Mesothelial cell of epicardium (in vitro differentiated cells): Measurements from ENCODE around the gene ZMIZ2. TPM values are rescaled to one million over a fixed set of nuclear protein-coding genes. Genes with fewer than 3 reads are reported as not detected.

Experiments
- DNase-seq, 2 experiments: peaks; one replicate each; pipeline ENCODE4 v3.0.0; 2021; ENCODE audit warnings: low spot score in 2 of 2; ENCODE audit not compliant: unreplicated experiment in 2 of 2
- H3K27ac Mint-ChIP-seq: 2 replicates; pipeline ENCODE4 v1.8.0; 2021; ENCODE audit warnings: mixed read lengths
- H3K27me3 Mint-ChIP-seq: 2 replicates; pipeline ENCODE4 v1.8.0; 2021; ENCODE audit warnings: low read depth, mixed read lengths
- H3K36me3 Mint-ChIP-seq: 2 replicates; pipeline ENCODE4 v1.8.0; 2021; ENCODE audit warnings: mixed read lengths
- H3K4me1 Mint-ChIP-seq: 2 replicates; pipeline ENCODE4 v1.8.0; 2021; ENCODE audit warnings: mixed read lengths
- H3K4me3 Mint-ChIP-seq: 2 replicates; pipeline ENCODE4 v1.8.0; 2021; ENCODE audit warnings: mild to moderate bottlenecking, moderate library complexity, mixed read lengths
- H3K9me3 Mint-ChIP-seq: 2 replicates; pipeline ENCODE4 v1.8.0; 2021; ENCODE audit warnings: mixed read lengths
- total RNA-seq: library from RNA; stranded (reverse); gene quantifications from 3 replicates; pipeline ENCODE4 v1.2.1, GENCODE V29; 2021
- TF ChIP-seq, protein P1 (sequence below): fragments of 200-600 bp; sonication (generic); IDR thresholded peaks from one replicate; pipeline ENCODE4 v1.5.0; 2021; ENCODE audit warnings: antibody characterized with exemption; ENCODE audit not compliant: unreplicated experiment

ZMIZ2 gene
- total RNA-seq, 1 donor from 2014 or later, result 164 TPM

DNA sequence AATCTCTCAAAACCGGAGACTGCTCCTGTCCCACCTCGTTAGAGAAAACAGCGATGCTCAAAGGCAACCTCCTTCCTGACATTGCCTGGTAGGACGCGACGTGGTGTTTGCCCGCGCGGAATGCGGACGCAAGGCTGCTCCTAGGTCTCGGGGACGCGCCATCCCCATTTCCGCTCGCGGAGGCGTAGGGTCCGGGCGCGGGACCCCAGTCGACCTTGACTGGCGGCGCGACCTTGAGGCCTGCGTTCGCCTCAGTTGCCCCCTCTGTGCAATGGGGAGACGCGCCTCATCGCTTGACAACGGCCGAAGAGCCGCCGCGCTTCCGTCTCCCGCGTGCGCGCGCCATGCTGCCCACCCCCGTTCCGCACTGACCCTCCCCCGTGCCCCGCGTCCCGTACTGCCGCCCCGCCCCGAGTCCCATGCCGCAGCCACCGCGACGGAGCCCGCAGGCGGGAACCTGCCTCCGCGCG, 47.4 kb downstream of the ZMIZ2 start:
- Mint-ChIP-seq H3K4me3 (peak overlapping the region; percentile 89), H3K36me3 (peaks cover 11% of the 10 kb centered on the region), H3K4me1 (peaks cover 29% of the 10 kb centered on the region), H3K27ac (peak overlapping the region; percentile 93), H3K9me3 (no peaks in the 10 kb centered on the region), H3K27me3 (no peaks in the 10 kb centered on the region)
- TF ChIP-seq, protein P1, sequence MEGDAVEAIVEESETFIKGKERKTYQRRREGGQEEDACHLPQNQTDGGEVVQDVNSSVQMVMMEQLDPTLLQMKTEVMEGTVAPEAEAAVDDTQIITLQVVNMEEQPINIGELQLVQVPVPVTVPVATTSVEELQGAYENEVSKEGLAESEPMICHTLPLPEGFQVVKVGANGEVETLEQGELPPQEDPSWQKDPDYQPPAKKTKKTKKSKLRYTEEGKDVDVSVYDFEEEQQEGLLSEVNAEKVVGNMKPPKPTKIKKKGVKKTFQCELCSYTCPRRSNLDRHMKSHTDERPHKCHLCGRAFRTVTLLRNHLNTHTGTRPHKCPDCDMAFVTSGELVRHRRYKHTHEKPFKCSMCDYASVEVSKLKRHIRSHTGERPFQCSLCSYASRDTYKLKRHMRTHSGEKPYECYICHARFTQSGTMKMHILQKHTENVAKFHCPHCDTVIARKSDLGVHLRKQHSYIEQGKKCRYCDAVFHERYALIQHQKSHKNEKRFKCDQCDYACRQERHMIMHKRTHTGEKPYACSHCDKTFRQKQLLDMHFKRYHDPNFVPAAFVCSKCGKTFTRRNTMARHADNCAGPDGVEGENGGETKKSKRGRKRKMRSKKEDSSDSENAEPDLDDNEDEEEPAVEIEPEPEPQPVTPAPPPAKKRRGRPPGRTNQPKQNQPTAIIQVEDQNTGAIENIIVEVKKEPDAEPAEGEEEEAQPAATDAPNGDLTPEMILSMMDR, result no peak
- peak in 1 of 2 experiments; percentile 26 for DNase-seq

DNA sequence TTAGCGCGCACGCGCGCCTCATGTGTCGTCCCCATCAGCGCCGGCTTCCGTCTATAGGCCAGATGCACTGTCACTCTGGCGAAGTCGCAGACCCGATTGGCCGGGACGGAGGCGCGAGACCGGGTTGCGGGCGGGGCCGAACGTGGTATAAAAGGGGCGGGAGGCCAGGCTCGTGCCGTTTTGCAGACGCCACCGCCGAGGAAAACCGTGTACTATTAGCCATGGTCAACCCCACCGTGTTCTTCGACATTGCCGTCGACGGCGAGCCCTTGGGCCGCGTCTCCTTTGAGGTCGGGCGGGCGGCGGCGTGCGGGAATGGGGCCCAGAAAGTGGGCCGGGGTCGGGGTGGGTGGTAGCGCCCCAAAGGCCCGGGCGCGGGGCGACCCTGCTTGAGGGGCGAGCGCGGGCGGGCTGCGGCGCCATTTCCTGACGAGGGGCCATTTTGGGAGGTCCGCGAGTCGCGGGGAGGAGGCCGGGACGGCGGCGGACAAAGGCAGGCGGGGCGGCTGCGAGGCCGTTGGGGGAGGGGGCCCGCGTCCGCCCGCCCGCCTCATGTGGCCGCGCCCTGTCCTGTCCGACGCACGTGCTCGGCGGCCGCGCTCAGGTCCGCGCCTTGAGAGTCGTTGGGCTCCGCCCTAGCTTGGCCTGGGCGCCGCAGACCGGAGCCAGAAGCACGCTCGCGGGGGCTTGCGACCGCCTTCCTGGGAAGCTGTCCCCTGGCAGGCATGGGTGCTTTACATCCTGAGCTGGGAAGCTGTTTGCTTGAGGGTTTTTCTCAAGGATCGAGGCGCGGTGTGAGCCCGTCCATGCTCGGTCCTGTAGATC, 48.1 kb downstream of the ZMIZ2 start, which contains the start of gene PPIA:
PPIA (plus strand) TSS at position 178 of the 825 bp plus-strand sequence; CDS start at position 222, 44 bp downstream.
- DNase-seq, result peak; percentile 97 to 98
- H3K36me3 Mint-ChIP-seq, result peaks cover 17% of the 10 kb centered on the region
- H3K4me1 Mint-ChIP-seq, result peaks cover 27% of the 10 kb centered on the region
- H3K9me3 Mint-ChIP-seq, result no peaks in the 10 kb centered on the region
- TF ChIP-seq, protein P1, result no peak
- peak within 1 kb of the TSS; percentile 89 for H3K4me3 Mint-ChIP-seq
- H3K27me3 Mint-ChIP-seq, result no peaks in the 10 kb centered on the region
- peak within 1 kb of the TSS; percentile 93 for H3K27ac Mint-ChIP-seq

DNA sequence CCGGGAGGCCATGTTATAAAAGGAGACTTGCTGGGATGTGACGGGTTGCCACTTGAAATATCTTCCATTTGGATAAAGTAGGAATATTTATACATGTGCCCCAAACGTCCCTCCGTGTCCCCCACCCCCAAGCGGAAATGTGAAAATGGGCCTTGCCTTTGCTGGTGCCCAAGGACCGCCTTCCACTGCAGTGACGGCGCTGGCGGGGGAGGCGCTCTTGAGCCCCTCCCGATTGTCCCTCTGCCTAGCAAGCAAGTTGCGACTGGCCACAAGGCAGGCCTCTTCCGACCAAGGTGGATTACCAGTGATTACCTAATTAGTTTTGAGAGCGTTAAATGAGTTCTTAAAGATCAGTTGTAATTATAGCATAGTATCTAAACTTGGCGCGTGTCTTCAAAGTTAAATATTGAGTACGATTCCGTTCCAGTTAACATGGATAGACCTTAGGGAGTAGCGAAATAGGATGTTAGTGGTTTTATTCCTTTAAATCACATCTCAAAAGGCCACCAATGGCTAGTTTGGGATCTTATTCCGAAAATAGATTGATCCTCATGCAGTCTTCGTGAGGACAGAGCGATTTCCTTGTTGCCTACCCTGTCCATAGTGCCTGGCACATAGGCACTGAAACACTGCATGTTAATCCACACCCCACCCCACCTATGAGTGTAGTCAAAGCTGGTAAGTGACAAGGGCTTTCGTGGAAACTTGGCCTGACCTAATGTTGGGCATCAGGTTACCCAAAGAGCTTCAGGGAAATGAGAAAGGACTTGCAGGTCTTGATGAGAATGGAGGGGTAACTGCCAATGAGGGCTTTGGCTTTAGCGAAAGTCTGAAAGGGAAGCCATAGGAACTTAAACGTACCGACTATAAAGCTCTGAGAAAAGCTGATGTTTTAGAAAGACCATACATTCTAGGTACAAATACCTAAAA, 48.9 kb downstream of the ZMIZ2 start:
- Mint-ChIP-seq H3K27me3 (no peaks in the 10 kb centered on the region), H3K4me3 (peak overlapping the region; percentile 89), H3K4me1 (peaks cover 24% of the 10 kb centered on the region), H3K27ac (peak overlapping the region; percentile 93), H3K36me3 (peaks cover 22% of the 10 kb centered on the region), H3K9me3 (no peaks in the 10 kb centered on the region)
- peak; percentile 50 to 78 for DNase-seq
- TF ChIP-seq, protein P1, result no peak

DNA sequence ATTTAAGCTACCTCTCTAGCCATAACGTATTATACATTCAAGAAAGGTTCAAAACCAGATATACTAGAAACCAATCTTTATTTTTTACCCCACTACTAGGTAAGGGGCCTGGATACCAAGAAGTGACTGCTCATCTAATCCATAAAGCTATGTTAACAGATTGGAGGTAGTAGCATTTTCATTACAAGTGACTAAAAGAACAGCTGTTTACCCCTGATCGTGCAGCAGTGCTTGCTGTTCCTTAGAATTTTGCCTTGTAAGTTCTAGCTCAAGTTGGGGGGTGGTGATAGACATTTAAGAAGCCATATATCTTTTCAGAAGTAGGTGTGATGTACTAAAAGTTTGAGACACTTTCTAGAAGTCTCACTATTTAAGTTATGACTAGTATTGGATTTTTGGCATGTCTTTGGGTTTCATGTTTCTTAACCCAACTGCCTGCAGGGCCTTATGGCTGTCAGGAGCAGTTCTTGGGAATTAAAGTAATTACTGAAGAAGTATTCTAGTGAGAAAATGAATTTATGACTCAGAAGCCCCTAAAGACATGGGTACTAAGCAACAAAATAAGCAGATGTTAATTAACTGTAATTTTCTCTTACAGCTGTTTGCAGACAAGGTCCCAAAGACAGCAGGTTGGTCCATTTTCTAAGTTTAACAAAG, 50.1 kb downstream of the ZMIZ2 start:
- no peaks in the 10 kb centered on the region for H3K27me3 Mint-ChIP-seq
- no peak for DNase-seq
- no peaks in the 10 kb centered on the region for H3K9me3 Mint-ChIP-seq
- peak overlapping the region; percentile 89 for H3K4me3 Mint-ChIP-seq
- peaks cover 24% of the 10 kb centered on the region for H3K4me1 Mint-ChIP-seq
- peak overlapping the region; percentile 62 for H3K27ac Mint-ChIP-seq
- TF ChIP-seq, protein P1, result no peak
- peaks cover 27% of the 10 kb centered on the region for H3K36me3 Mint-ChIP-seq

DNA sequence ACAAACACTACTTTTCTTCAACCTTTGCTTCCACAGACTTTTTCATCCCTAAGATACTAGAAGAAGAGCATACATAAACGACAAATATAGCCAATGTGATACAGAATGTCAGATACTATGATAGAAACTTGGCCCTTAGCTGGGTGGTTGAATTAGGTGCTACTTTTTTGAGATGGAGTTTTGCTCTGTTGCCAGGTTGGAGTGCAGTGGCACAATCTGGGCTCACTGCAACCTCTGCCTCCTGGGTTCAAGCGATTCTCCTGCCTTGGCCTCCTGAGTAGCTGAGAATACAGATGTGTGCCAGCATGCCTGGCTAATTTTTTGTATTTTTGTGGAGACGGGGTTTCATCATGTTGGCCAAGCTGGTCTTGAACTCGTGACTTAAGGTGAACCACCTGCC, 51.3 kb downstream of the ZMIZ2 start:
- peaks cover 24% of the 10 kb centered on the region for H3K4me1 Mint-ChIP-seq
- peak overlapping the region; percentile 48 for H3K27ac Mint-ChIP-seq
- DNase-seq, result no peak
- no peaks in the 10 kb centered on the region for H3K9me3 Mint-ChIP-seq
- peaks cover 27% of the 10 kb centered on the region for H3K36me3 Mint-ChIP-seq
- H3K4me3 Mint-ChIP-seq, result no peak overlapping the region
- TF ChIP-seq, protein P1, result no peak
- H3K27me3 Mint-ChIP-seq, result no peaks in the 10 kb centered on the region
